ENCODE measurements around the gene ZMYM3. TPM values are rescaled to one million over a fixed set of nuclear protein-coding genes. Genes with fewer than 3 reads are reported as not detected.

Gene ZMYM3
- total and polyA plus RNA-seq, 2 experiments from 2014 or later: 15.1 to 26.2 TPM

DNA sequence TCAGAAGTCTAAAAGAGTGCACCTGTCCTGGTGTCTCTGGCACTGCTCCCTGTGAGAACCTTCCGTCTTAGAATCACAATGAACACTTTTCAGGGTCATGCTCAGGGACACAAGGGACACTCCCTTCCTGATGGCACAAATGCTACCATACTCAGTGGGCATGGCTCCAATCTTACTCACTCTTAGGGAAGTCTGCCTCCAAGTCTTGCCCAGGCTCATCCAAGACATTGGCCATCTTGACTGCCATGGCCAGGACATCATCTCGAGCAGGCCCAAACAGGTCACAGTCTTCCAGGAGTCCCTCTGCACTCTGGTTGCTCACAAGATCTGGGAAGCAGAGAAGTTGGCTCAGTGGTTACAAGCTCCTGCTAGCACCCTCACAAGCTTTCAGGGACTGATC, 8.8 kb downstream of the ZMYM3 start:
- no peaks in the 10 kb centered on the region for H3K79me2 ChIP-seq
- DNase-seq (ENCODE audit: low spot score): no peak
- H3K27ac ChIP-seq: no peak overlapping the region
- H4K20me1 ChIP-seq (ENCODE audit: insufficient read depth, poor library complexity, severe bottlenecking): no peaks in the 10 kb centered on the region
- no peaks in the 10 kb centered on the region for H3K36me3 ChIP-seq (replicated peaks; ENCODE audit: insufficient read depth, low read depth)
- H2AFZ ChIP-seq: no peak overlapping the region
- no peaks in the 10 kb centered on the region for H3K9me3 ChIP-seq (ENCODE audit: low read depth)
- H3K4me2 ChIP-seq: no peak overlapping the region
- no peak overlapping the region for H3K4me3 ChIP-seq
- H3K27me3 ChIP-seq: no peaks in the 10 kb centered on the region
- no peaks in the 10 kb centered on the region for H3K9me2 ChIP-seq (replicated peaks; ENCODE audit: insufficient read depth)
- TF ChIP-seq EZH2 (IDR thresholded peaks at IDR 0.05; ENCODE audit: borderline replicate concordance): no peak
- H3K4me1 ChIP-seq (ENCODE audit: insufficient read depth): no peaks in the 10 kb centered on the region
- 74% methylated on average over 2 of the region's 2 CpGs for WGBS (ENCODE audit: low lambda C conversion rate, missing lambda C conversion rate)

DNA sequence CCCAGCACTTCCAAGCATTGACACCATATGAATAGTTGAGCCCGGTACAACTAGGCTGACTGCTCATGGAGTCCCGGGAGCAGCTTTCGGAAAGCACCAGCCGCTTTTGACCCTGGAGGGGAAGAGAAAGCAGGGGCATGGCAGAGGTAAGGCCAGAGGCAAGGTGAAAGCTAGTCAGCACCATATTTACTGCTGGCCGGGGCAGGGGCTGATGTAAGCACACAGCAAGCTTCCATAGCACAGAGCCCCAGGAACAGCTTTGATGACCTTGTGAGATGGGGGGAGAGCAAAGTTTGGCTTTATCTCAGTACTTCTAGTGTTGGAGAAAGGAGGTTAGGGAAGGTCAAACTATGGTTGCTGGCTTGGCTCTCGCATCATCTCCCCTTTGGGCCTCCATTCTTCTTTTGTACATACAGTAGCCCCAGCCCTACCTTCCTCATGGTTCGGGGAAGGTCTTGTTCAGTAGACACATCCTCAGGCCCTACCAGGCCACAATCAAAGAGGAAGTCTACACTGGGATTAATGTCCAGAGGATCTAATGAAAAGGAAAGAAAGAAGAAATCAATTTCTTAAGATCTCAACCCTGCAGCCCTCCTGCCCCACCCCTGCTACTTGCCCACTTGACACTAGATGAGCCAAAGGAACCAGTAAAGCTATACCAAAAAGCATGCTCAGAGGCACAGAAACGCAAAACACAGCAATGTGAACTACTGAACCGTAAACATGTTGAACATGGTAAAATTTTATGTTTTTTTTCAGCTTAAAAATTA, 9.4 kb downstream of the ZMYM3 start:
- no peaks in the 10 kb centered on the region for H3K4me1 ChIP-seq (ENCODE audit: insufficient read depth)
- H3K4me3 ChIP-seq: no peak overlapping the region
- no peak for DNase-seq (ENCODE audit: low spot score)
- no peaks in the 10 kb centered on the region for H4K20me1 ChIP-seq (ENCODE audit: insufficient read depth, poor library complexity, severe bottlenecking)
- H3K79me2 ChIP-seq: no peaks in the 10 kb centered on the region
- WGBS (ENCODE audit: low lambda C conversion rate, missing lambda C conversion rate): 88% methylated on average over 9 of the region's 9 CpGs
- H2AFZ ChIP-seq: no peak overlapping the region
- no peak overlapping the region for H3K4me2 ChIP-seq
- no peaks in the 10 kb centered on the region for H3K9me2 ChIP-seq (replicated peaks; ENCODE audit: insufficient read depth)
- no peaks in the 10 kb centered on the region for H3K27me3 ChIP-seq
- TF ChIP-seq, protein P1, sequence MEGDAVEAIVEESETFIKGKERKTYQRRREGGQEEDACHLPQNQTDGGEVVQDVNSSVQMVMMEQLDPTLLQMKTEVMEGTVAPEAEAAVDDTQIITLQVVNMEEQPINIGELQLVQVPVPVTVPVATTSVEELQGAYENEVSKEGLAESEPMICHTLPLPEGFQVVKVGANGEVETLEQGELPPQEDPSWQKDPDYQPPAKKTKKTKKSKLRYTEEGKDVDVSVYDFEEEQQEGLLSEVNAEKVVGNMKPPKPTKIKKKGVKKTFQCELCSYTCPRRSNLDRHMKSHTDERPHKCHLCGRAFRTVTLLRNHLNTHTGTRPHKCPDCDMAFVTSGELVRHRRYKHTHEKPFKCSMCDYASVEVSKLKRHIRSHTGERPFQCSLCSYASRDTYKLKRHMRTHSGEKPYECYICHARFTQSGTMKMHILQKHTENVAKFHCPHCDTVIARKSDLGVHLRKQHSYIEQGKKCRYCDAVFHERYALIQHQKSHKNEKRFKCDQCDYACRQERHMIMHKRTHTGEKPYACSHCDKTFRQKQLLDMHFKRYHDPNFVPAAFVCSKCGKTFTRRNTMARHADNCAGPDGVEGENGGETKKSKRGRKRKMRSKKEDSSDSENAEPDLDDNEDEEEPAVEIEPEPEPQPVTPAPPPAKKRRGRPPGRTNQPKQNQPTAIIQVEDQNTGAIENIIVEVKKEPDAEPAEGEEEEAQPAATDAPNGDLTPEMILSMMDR (IDR thresholded peaks at IDR 0.05; ENCODE audit: poor library complexity): no peak
- TF ChIP-seq EZH2phosphoT487 (IDR thresholded peaks at IDR 0.05; ENCODE audit: low read depth, severe bottlenecking, unreplicated experiment): no peak
- TF ChIP-seq EZH2 (IDR thresholded peaks at IDR 0.05; ENCODE audit: borderline replicate concordance): no peak
- no peaks in the 10 kb centered on the region for H3K9me3 ChIP-seq (ENCODE audit: low read depth)
- no peaks in the 10 kb centered on the region for H3K36me3 ChIP-seq (replicated peaks; ENCODE audit: insufficient read depth, low read depth)
- no peak overlapping the region for H3K27ac ChIP-seq

DNA sequence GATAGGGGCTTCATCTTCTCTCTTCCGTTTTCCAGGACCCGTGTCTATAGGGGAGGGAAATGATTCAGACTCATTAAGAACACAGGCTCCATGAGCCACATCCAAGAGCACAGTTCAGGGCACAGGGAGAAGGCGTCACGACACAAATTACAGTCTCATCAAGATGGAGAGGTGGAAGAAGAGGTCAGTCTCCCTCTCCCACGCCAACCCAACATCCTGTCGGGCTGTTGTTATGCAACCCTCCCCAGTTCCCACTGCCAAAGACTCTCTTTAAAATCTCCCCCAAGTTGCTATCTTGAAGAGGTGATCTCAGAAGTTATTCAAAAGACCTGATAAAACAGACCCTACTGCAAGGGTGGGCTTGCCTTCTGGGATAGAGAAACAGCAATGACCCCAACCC, 12.6 kb downstream of the ZMYM3 start:
- no peaks in the 10 kb centered on the region for H3K9me2 ChIP-seq (replicated peaks; ENCODE audit: insufficient read depth)
- no peaks in the 10 kb centered on the region for H4K20me1 ChIP-seq (ENCODE audit: insufficient read depth, poor library complexity, severe bottlenecking)
- H3K27ac ChIP-seq: no peak overlapping the region
- WGBS (ENCODE audit: low lambda C conversion rate, missing lambda C conversion rate): 83% methylated on average over 6 of the region's 6 CpGs
- no peak overlapping the region for H3K4me2 ChIP-seq
- no peaks in the 10 kb centered on the region for H3K9me3 ChIP-seq (ENCODE audit: low read depth)
- TF ChIP-seq, protein P1 (IDR thresholded peaks at IDR 0.05; ENCODE audit: poor library complexity): no peak
- no peak for TF ChIP-seq EZH2 (IDR thresholded peaks at IDR 0.05; ENCODE audit: borderline replicate concordance)
- no peak for TF ChIP-seq EZH2phosphoT487 (IDR thresholded peaks at IDR 0.05; ENCODE audit: low read depth, severe bottlenecking, unreplicated experiment)
- H3K79me2 ChIP-seq: no peaks in the 10 kb centered on the region
- DNase-seq (ENCODE audit: low spot score): no peak
- H3K4me1 ChIP-seq (ENCODE audit: insufficient read depth): no peaks in the 10 kb centered on the region
- no peaks in the 10 kb centered on the region for H3K27me3 ChIP-seq
- H3K36me3 ChIP-seq (replicated peaks; ENCODE audit: insufficient read depth, low read depth): no peaks in the 10 kb centered on the region
- H3K4me3 ChIP-seq: no peak overlapping the region
- H2AFZ ChIP-seq: no peak overlapping the region

DNA sequence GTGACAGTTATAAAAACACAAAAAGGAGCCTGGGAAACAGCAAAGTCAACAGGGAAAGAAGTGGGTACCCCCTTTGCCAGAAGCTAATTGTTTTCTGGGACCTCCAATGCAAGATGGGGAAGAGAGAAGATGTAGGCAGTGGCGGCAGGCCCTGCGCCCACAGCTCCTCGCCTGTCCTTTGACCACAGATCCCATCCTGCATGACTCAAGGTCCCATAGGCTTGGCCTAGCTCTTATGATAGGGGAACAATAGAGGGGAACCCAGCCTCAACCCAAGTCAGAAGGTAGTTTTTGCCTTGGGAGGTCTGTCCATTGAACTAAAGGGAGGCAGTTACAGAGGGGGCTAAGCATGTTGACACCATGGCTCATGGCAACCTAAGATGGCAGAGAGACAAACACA, 14.2 kb downstream of the ZMYM3 start:
- TF ChIP-seq EZH2phosphoT487 (IDR thresholded peaks at IDR 0.05; ENCODE audit: low read depth, severe bottlenecking, unreplicated experiment) (no peak), EZH2 (IDR thresholded peaks at IDR 0.05; ENCODE audit: borderline replicate concordance) (no peak)
- TF ChIP-seq, protein P1 (IDR thresholded peaks at IDR 0.05; ENCODE audit: poor library complexity): no peak

More for the DNA sequence above, 14.2 kb downstream of the ZMYM3 start:
- Histone ChIP-seq H3K4me1 (ENCODE audit: insufficient read depth) (no peaks in the 10 kb centered on the region), H2AFZ (no peak overlapping the region), H3K27ac (no peak overlapping the region), H3K9me2 (replicated peaks; ENCODE audit: insufficient read depth) (no peaks in the 10 kb centered on the region), H3K4me3 (no peak overlapping the region), H3K27me3 (no peaks in the 10 kb centered on the region), H3K79me2 (no peaks in the 10 kb centered on the region), H3K36me3 (replicated peaks; ENCODE audit: insufficient read depth, low read depth) (no peaks in the 10 kb centered on the region), H3K9me3 (ENCODE audit: low read depth) (no peaks in the 10 kb centered on the region), H3K4me2 (no peak overlapping the region), H4K20me1 (ENCODE audit: insufficient read depth, poor library complexity, severe bottlenecking) (no peaks in the 10 kb centered on the region)
- 83% methylated on average over 3 of the region's 3 CpGs for WGBS (ENCODE audit: low lambda C conversion rate, missing lambda C conversion rate)
- DNase-seq (ENCODE audit: low spot score): no peak

Data from hepatocyte (in vitro differentiated cells).